Retinal pigment epithelial cell (primary cell): ENCODE measurements around the gene KMT5B.

ENCODE experiments used
- DNase-seq: peaks from one replicate; pipeline ENCODE4 v3.0.0-alpha.2; 2010; ENCODE audit warnings: low read depth
- H3K4me3 ChIP-seq: 2 replicates; pipeline ENCODE4 v1.5.1; 2011; ENCODE audit warnings: mild to moderate bottlenecking, low read length, control low read depth, moderate library complexity
- CTCF ChIP-seq: conservative IDR thresholded peaks from 2 replicates; pipeline ENCODE4 v1.5.1; 2011; ENCODE audit warnings: low read depth, low read length, control low read depth, inconsistent platforms

KMT5B gene

GRCh38 chr11:68181719-68182451, 31.2 kb downstream of the KMT5B start:
- no peak for DNase-seq
- H3K4me3 ChIP-seq: no peak overlapping the region
- no peak for TF ChIP-seq CTCF

- DNase-seq: no peak
- TF ChIP-seq CTCF: no peak
- no peak overlapping the region for H3K4me3 ChIP-seq
Observed at GRCh38 chr11:68179847-68180246, 33.2 kb downstream of the KMT5B start.

GRCh38 chr11:68177877-68178276, 35.2 kb downstream of the KMT5B start:
- no peak for TF ChIP-seq CTCF
- DNase-seq: no peak
- H3K4me3 ChIP-seq: no peak overlapping the region

- TF ChIP-seq CTCF: no peak
- H3K4me3 ChIP-seq: no peak overlapping the region
- no peak for DNase-seq
Observed at GRCh38 chr11:68173926-68174325, 39.2 kb downstream of the KMT5B start.

GRCh38 chr11:68169442-68169841, 43.7 kb downstream of the KMT5B start:
- no peak overlapping the region for H3K4me3 ChIP-seq
- no peak for DNase-seq
- TF ChIP-seq CTCF: no peak

GRCh38 chr11:68168694-68169093, 44.4 kb downstream of the KMT5B start:
- DNase-seq: no peak
- TF ChIP-seq CTCF: no peak
- no peak overlapping the region for H3K4me3 ChIP-seq

- no peak overlapping the region for H3K4me3 ChIP-seq
- no peak for TF ChIP-seq CTCF
- no peak for DNase-seq
Observed at GRCh38 chr11:68167474-68167873, 45.6 kb downstream of the KMT5B start.
